SK-N-MC (cell line): ENCODE results near the gene CELA3B.

Experiments used
- EZH2 ChIP-seq: fragments of 200-600 bp; sonication (generic); IDR thresholded peaks from one replicate; pipeline ENCODE4 v1.6.1; 2017; ENCODE audit warnings: antibody characterized with exemption
- FOXP2 ChIP-seq: optimal IDR thresholded peaks from 2 replicates; pipeline ENCODE3; 2011; ENCODE audit warnings: mild to moderate bottlenecking, moderate library complexity; ENCODE audit not compliant: insufficient read depth; ENCODE audit errors: extremely low read length, control extremely low read depth
- POLR2AphosphoS5 ChIP-seq: IDR thresholded peaks from 2 replicates; pipeline ENCODE4 v1.6.1; 2012; ENCODE audit warnings: mild to moderate bottlenecking, low read depth, low read length, borderline replicate concordance

- TF ChIP-seq POLR2AphosphoS5 (no peak), EZH2 (no peak), FOXP2 (no peak)
These were observed 36.3 kb upstream of the CELA3B start for GRCh38 chr1:21940492-21940891.
